ENCODE results near the gene PRR29. TPM values are rescaled to one million over a fixed set of nuclear protein-coding genes. Genes with fewer than 3 reads are reported as not detected.

Gene PRR29
- polyA plus RNA-seq, 3 donors = 0.03 to 2.1 (median 1.4) TPM

GRCh38 chr17:64016974-64017373 is 18.8 kb downstream of the PRR29 start:
- Mint-ChIP-seq H3K27me3 (ENCODE audit: low read depth in 3 of 3) (peaks cover 0 to 2% (median 0%) of the 10 kb centered on the region in 3 donors), H3K27ac (peak overlapping the region in 5 of 7 donors; percentile 74 to 97 (median 89)), H3K9me3 (peaks cover 0 to 2% (median 0%) of the 10 kb centered on the region in 7 donors), H3K4me3 (peak overlapping the region; percentile 22 to 62), H3K4me1 (peaks cover 61% of the 10 kb centered on the region), H3K36me3 (peaks cover under 1 to 4% of the 10 kb centered on the region in 2 donors)
- WGBS (ENCODE audit: insufficient coverage) = no CpG with 5 or more reads among the region's 3 CpGs
- Histone ChIP-seq H3K79me2 (ENCODE audit: insufficient read depth, low read length) (peaks cover 84% of the 10 kb centered on the region), H3K9ac (ENCODE audit: insufficient read depth, low read length, poor library complexity, severe bottlenecking) (peak overlapping the region; percentile 2), H3K4me2 (replicated peaks; ENCODE audit: extremely low read depth, low read length, poor library complexity, severe bottlenecking) (peak overlapping the region; percentile 69), H3K36me3 (replicated peaks in 1 of 2; ENCODE audit: control insufficient read depth in 1 of 2, insufficient read depth in 2 of 2, low read length in 2 of 2) (no peaks in the 10 kb centered on the region), H2AFZ (ENCODE audit: insufficient read depth, low read depth, low read length, poor library complexity, severe bottlenecking) (peak overlapping the region; percentile 43), H3K4me1 (ENCODE audit: control insufficient read depth in 1 of 2, insufficient read depth in 2 of 2, low read length in 2 of 2) (peaks cover 55 to 74% of the 10 kb centered on the region in 2 donors), H3K4me3 (replicated peaks in 1 of 3; ENCODE audit: low read depth in 2 of 3, low read length in 3 of 3) (peak overlapping the region in 1 of 3 experiments; percentile 57), H3K27ac (ENCODE audit: low read depth in 1 of 2, low read length in 2 of 2) (peak overlapping the region in 1 of 2 donors; percentile 52), H3K27me3 (ENCODE audit: control insufficient read depth in 2 of 2, insufficient read depth in 2 of 2, low read length in 2 of 2) (no peaks in the 10 kb centered on the region), H4K20me1 (ENCODE audit: insufficient read depth, low read length) (no peaks in the 10 kb centered on the region), H3K9me3 (replicated peaks in 1 of 2; ENCODE audit: control insufficient read depth in 1 of 2, insufficient read depth in 1 of 2, low read length in 2 of 2) (no peaks in the 10 kb centered on the region)
- TF ChIP-seq CTCF (IDR thresholded peaks at IDR 0.05) = no peak
- DNase-seq = no peak
- intact Hi-C loops (cut with micrococcal nuclease) = loop anchor here in 1 of 2 donors (1.0 kb wide), 1 partner anchor 8 kb away; no protein-coding TSS in a partner anchor

DNA sequence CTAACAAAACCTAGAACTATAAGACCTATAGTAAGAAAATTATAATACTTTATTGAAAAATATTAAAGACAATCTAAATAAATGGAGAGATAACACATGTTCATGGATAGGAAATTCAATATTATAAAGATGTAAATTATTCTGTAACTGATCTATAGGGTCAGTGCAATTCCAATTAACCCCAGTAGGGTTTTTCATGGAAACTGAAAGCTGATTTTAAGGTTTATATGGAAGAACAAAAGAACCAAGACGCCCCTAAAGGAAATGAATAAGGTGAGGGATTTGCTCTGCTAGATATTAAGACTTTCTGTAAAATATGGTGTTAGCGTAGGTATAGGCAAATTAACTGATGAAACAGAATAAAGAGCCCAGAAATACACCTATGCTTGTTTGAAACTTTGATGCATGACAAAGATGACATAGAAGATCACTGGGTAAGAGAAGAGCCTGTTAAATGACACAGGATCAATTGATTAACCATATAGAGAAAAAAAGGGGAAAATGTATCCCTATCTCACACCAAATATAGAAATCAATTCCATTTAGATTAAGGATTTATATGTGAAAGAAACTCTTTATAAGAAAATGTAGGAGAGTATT is 19.3 kb downstream of the PRR29 start:
- Histone ChIP-seq H3K9me3 (replicated peaks in 1 of 2; ENCODE audit: control insufficient read depth in 1 of 2, insufficient read depth in 1 of 2, low read length in 2 of 2) (no peaks in the 10 kb centered on the region), H3K27me3 (ENCODE audit: control insufficient read depth in 2 of 2, insufficient read depth in 2 of 2, low read length in 2 of 2) (no peaks in the 10 kb centered on the region), H3K4me2 (replicated peaks; ENCODE audit: extremely low read depth, low read length, poor library complexity, severe bottlenecking) (peak overlapping the region; percentile 83), H2AFZ (ENCODE audit: insufficient read depth, low read depth, low read length, poor library complexity, severe bottlenecking) (no peak overlapping the region), H3K9ac (ENCODE audit: insufficient read depth, low read length, poor library complexity, severe bottlenecking) (no peak overlapping the region), H3K4me1 (ENCODE audit: control insufficient read depth in 1 of 2, insufficient read depth in 2 of 2, low read length in 2 of 2) (peaks cover 55 to 74% of the 10 kb centered on the region in 2 donors), H3K36me3 (replicated peaks in 1 of 2; ENCODE audit: control insufficient read depth in 1 of 2, insufficient read depth in 2 of 2, low read length in 2 of 2) (no peaks in the 10 kb centered on the region), H3K79me2 (ENCODE audit: insufficient read depth, low read length) (peaks cover 79% of the 10 kb centered on the region), H4K20me1 (ENCODE audit: insufficient read depth, low read length) (no peaks in the 10 kb centered on the region), H3K27ac (ENCODE audit: low read depth in 1 of 2, low read length in 2 of 2) (no peak overlapping the region), H3K4me3 (replicated peaks in 1 of 3; ENCODE audit: low read depth in 2 of 3, low read length in 3 of 3) (peak overlapping the region in 1 of 3 experiments; percentile 83)
- Mint-ChIP-seq H3K4me3 (peak overlapping the region in 1 of 2 donors; percentile 42), H3K27ac (peak overlapping the region in 4 of 7 donors; percentile 74 to 100 (median 88)), H3K4me1 (peaks cover 62% of the 10 kb centered on the region), H3K27me3 (ENCODE audit: low read depth in 3 of 3) (peaks cover 0 to 2% (median 0%) of the 10 kb centered on the region in 3 donors), H3K9me3 (peaks cover 0 to 2% (median 0%) of the 10 kb centered on the region in 7 donors), H3K36me3 (no peaks in the 10 kb centered on the region)
- TF ChIP-seq CTCF (IDR thresholded peaks at IDR 0.05) = peak; percentile 72
- WGBS (ENCODE audit: insufficient coverage) = 70% methylated on average over 2 of the region's 2 CpGs
- intact Hi-C loops (cut with micrococcal nuclease) = loop anchor here in 1 of 2 donors (1.0 kb wide), 1 partner anchor 8 kb away; no protein-coding TSS in a partner anchor
- DNase-seq = no peak
